Ramos (cell line): ENCODE measurements around the gene CPVL.

Source experiments
- in situ Hi-C: fragments of 300-500 bp; cut with MboI; formaldehyde crosslinking; loops from one replicate; pipeline ENCODE4 v1.14.3; 2022; ENCODE audit warnings: low sequenced_read_pairs; ENCODE audit not compliant: unreplicated experiment

CPVL gene

GRCh38 chr7:28957064-28957750 is 189.1 kb downstream of the CPVL start:
- in situ Hi-C loops, result no loop called here

GRCh38 chr7:28956608-28957063 is 189.7 kb downstream of the CPVL start:
- in situ Hi-C loops, result no loop called here

GRCh38 chr7:28955718-28956607 is 190.4 kb downstream of the CPVL start:
- in situ Hi-C loops, result no loop called here

- in situ Hi-C loops, result no loop called here
Measured at GRCh38 chr7:28955356-28955717, 191.0 kb downstream of the CPVL start.

- in situ Hi-C loops, result no loop called here
Measured at GRCh38 chr7:28954946-28955345, 191.4 kb downstream of the CPVL start.

- in situ Hi-C loops, result no loop called here
Measured at GRCh38 chr7:28954471-28954870, 191.9 kb downstream of the CPVL start.

- in situ Hi-C loops, result no loop called here
Measured at GRCh38 chr7:28953633-28954032, 192.7 kb downstream of the CPVL start.
